HFF-Myc (cell line): ENCODE measurements around the gene S100A3.
"Not testable (repeated sequence)": the region's sequence is repeated elsewhere in the genome, so short reads cannot be mapped to it uniquely, and the experiment has no call there.

Experiments
- DNase-seq: peaks from one replicate; pipeline ENCODE4 v3.0.0-alpha.2; 2011; ENCODE audit warnings: low read depth; ENCODE audit errors: extremely low read depth
- H3K4me3 ChIP-seq: replicated peaks from 2 replicates; pipeline ENCODE4 v1.5.1; 2011; ENCODE audit warnings: low read depth, mild to moderate bottlenecking, control low read depth, low read length
- TF ChIP-seq, protein P1 (sequence below): IDR thresholded peaks from 2 replicates; pipeline ENCODE4 v1.5.1; 2012; ENCODE audit warnings: mild to moderate bottlenecking, low read depth, low read length, control low read depth; ENCODE audit errors: missing control alignments

The S100A3 gene

DNA sequence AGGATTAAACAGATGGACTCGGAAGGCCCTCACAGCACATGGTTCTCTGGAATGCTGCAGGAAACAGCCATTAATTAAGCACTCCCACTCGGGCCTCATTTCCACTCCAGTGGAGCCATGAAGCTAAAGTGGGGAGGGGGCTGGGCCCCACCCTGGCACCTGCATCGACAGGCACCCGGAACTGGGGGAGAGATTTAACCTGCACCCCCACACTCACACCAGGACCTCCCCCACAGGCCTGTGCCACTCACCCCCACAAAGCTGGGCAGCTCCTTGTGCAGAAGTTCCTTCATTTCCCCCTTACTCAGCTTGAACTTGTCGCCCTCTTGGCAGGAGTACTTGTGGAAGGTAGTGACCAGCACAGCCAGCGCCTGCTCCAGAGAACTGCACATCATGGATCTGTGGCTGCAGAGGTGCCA is 14.4 kb upstream of the S100A3 start:
- DNase-seq, result no peak
- TF ChIP-seq, protein P1, sequence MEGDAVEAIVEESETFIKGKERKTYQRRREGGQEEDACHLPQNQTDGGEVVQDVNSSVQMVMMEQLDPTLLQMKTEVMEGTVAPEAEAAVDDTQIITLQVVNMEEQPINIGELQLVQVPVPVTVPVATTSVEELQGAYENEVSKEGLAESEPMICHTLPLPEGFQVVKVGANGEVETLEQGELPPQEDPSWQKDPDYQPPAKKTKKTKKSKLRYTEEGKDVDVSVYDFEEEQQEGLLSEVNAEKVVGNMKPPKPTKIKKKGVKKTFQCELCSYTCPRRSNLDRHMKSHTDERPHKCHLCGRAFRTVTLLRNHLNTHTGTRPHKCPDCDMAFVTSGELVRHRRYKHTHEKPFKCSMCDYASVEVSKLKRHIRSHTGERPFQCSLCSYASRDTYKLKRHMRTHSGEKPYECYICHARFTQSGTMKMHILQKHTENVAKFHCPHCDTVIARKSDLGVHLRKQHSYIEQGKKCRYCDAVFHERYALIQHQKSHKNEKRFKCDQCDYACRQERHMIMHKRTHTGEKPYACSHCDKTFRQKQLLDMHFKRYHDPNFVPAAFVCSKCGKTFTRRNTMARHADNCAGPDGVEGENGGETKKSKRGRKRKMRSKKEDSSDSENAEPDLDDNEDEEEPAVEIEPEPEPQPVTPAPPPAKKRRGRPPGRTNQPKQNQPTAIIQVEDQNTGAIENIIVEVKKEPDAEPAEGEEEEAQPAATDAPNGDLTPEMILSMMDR, result no peak
- no peak overlapping the region for H3K4me3 ChIP-seq

DNA sequence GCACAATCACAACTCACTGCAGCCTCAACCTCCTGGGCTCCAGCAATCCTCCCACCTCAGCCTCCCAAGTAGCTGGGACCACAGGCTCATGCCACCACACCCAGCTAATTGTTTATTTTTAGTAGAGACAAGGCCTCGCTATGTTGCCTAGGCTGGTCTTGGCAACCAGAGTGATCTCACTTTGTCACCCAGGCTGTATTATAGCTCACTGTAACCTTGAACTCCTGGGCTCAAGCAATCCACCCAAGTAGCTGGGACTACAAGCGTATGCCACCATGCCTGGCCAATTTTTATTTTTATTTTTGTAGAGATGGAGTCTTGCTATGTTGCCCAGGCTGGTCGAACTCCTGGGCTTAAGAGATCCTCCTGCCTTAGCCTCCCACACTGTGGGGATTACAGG is 13.0 kb upstream of the S100A3 start:
- H3K4me3 ChIP-seq, DNase-seq: not testable (repeated sequence)

DNA sequence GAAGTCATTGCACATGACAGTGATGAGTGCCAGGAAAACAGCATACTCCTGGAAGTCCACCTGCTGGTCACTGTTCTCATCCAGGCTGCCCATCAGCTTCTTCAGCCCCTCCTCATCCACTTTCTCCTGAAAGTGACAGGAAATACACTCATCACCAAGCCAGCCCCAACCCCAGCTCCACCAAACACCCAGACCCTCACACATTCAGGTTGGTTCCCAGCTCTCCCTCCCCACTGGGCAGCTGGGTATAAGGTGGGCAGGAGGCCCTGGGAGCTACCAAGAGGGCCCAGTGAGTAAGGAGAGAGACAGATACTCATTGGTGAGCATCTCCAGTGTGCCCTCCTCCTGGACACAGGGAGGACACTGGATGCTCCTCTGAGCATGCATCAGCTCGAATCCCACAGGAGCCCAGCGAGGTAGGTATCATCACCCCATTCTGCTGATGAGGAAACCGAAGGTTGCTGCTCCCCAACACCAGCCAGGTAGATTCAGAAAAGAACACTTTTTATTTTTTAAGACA is 12.5 kb upstream of the S100A3 start:
- DNase-seq, result no peak
- TF ChIP-seq, protein P1, result no peak
- no peak overlapping the region for H3K4me3 ChIP-seq

DNA sequence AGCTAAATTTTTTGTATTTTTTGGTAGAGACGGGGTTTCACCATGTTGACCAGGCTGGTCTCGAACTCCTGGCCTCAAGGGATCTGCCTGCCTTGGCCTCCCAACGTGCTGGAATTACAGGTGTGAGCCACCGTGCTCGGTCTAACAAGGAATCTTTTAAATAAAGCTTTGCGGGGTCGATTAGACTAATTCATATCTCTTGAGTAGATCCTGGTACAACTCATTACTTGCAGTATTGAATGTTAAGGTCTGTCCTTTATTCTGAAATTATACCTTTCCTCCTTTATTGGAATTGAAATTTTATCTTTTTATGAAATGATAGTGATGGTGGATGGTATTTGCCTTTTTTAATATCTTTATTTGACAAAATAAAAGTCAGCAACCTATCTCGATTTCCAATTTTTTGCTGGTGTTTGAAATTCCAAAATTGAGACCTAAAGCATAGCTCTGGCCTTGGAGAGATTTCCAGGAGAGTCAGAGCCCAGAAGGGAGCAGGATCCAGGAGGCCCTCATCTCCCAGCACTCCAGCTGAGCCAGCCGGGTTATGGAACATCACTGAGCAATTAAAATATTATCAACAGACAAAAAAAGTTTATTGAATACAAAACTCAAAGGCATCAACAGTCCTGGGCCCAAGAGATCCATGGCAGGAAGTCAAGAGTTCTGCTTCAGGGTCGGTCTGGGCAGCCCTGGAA is 11.9 kb upstream of the S100A3 start:
- DNase-seq, result no peak
- no peak overlapping the region for H3K4me3 ChIP-seq
- TF ChIP-seq, protein P1, result peak; percentile 3

DNA sequence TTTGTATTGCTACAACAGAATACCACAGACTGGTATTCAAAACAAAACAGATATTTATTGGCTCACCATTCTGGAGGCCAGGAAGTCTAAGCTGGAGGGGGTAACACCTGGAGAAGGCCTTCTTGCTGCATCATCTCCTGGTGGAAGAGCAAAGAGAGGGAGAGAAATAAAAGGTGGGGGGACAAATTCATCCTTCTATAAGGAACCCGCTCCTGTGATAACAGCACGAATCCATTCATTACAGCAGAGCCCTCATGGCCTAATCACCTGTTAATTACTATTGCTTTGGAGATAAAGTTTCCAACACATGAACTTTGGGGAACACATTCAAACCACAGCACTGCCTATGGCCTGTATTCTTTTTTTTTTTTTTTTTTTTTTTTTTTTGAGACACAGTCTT is 11.2 kb upstream of the S100A3 start:
- TF ChIP-seq, protein P1, result no peak
- no peak for DNase-seq
- no peak overlapping the region for H3K4me3 ChIP-seq

DNA sequence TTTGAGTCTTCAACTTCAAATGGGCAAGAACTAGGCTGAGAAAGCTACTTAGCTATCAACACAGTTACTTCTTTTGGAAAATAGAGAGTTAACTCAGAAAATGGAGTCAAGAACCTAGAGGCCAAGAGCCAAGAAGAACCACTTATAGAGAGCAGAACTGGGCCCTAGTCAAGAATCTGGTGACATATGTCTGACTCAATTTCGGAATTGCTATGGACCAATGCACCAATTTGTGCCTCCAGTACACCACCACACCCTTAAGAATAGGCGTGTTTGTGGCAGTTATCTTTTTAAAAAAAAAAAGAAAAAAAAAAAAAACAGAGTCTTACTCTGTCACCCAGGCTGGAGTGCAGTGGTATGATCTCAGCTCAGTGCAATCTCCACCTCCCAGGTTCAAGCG is 8.8 kb upstream of the S100A3 start:
- TF ChIP-seq, protein P1, result no peak
- no peak for DNase-seq
- H3K4me3 ChIP-seq, result no peak overlapping the region

DNA sequence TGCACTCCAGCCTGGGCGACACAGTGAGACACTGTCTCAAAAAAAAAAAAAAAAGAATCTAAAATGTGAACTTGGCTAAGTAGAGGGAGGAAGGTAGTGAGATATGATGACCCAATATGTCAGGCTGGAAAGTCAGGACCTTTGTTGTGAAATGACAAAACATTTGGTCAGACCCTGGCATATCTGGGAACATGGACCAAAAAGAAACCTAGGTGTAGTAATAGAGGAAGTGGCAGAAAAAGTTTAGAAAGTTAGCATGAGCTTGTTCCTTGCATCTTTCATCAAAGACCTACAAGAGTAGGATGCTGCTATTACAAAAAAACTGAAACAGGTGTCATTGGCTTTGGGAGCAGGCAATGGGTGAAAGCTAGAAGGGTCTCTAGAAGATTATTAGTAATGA is 7.3 kb upstream of the S100A3 start:
- DNase-seq, result no peak
- no peak overlapping the region for H3K4me3 ChIP-seq
- TF ChIP-seq, protein P1, result no peak
